GM10248 (cell line): ENCODE data around the gene USP14.

Source experiments
- CTCF ChIA-PET: fragments of 300-600 bp; sonication (Branson Sonifier 250); formaldehyde crosslinking; extraction: SDS; loops from one replicate; lab custom pipeline; 2021; ENCODE audit warnings: antibody characterized with exemption; lab: Yijun Ruan, JAX
- POLR2A ChIA-PET: fragments of 350-650 bp; sonication (Branson Sonifier 250); formaldehyde crosslinking; extraction: SDS; loops from one replicate; lab custom pipeline; 2020; ENCODE audit warnings: antibody characterized with exemption; lab: Yijun Ruan, JAX
- DNase-seq: peaks from one replicate; pipeline ENCODE4 v3.0.0; 2012; ENCODE audit errors: extremely low spot score
- CTCF ChIP-seq: IDR thresholded peaks from 2 replicates; pipeline ENCODE4 v1.5.1; 2012; ENCODE audit warnings: mild to moderate bottlenecking, low read depth; ENCODE audit errors: extremely low read depth, missing control alignments, control extremely low read depth

Gene USP14

GRCh38 chr18:248053-248452, 89.7 kb downstream of the USP14 start:
- POLR2A ChIA-PET, result interaction anchor here (0.6 kb wide), 1 partner anchor 407 kb away, joined by 3 read pairs; no protein-coding TSS in a partner anchor
- CTCF ChIA-PET, result interaction anchor here (1.1 to 1.9 kb wide), 4 partner anchors 14 to 20 kb away, joined by 3 to 7 read pairs (median 4); partner anchors contain the start of gene THOC1
- DNase-seq, result no peak
- TF ChIP-seq CTCF, result no peak

GRCh38 chr18:250685-251084, 92.3 kb downstream of the USP14 start:
- CTCF ChIA-PET, result interaction anchor here (0.9 to 1.5 kb wide), 2 partner anchors 12 to 20 kb away, joined by 3 to 7 read pairs; no protein-coding TSS in a partner anchor
- POLR2A ChIA-PET, result interaction anchor here (1.0 kb wide), 1 partner anchor 11 kb away, joined by 4 read pairs; no protein-coding TSS in a partner anchor
- DNase-seq, result no peak
- no peak for TF ChIP-seq CTCF

GRCh38 chr18:251572-251971, 93.2 kb downstream of the USP14 start:
- TF ChIP-seq CTCF, result no peak
- ChIA-PET POLR2A (interaction anchor here (1.0 kb wide), 1 partner anchor 11 kb away, joined by 4 read pairs; no protein-coding TSS in a partner anchor), CTCF (interaction anchor here (1.5 kb wide), 1 partner anchor 11 kb away, joined by 7 read pairs; no protein-coding TSS in a partner anchor)
- no peak for DNase-seq

GRCh38 chr18:253121-253520, 94.8 kb downstream of the USP14 start:
- no peak for DNase-seq
- ChIA-PET CTCF (interaction anchor here (1.0 kb wide), 1 partner anchor 9 kb away, joined by 3 read pairs; no protein-coding TSS in a partner anchor), POLR2A (no interaction called here)
- TF ChIP-seq CTCF, result no peak

- no peak for TF ChIP-seq CTCF
- ChIA-PET POLR2A (no interaction called here), CTCF (interaction anchor here (1.8 kb wide), 1 partner anchor 9 kb away, joined by 5 read pairs; no protein-coding TSS in a partner anchor)
- no peak for DNase-seq
Measured at GRCh38 chr18:255171-255570, 96.8 kb downstream of the USP14 start.

GRCh38 chr18:260547-260946, 102.2 kb downstream of the USP14 start:
- no peak for TF ChIP-seq CTCF
- POLR2A ChIA-PET, result no interaction called here
- CTCF ChIA-PET, result no interaction called here
- DNase-seq, result no peak
